PC-3 (cell line): ENCODE data around the gene EPHB2. TPM values are rescaled to one million over a fixed set of nuclear protein-coding genes. Genes with fewer than 3 reads are reported as not detected.

Experiments
- ATAC-seq: fragments of 200-7000 bp; cut with Tn5 transposase; 2 replicates; pipeline ENCODE4 v1.9.1; 2020; ENCODE audit warnings: mild to moderate bottlenecking, moderate library complexity
- BruUV-seq: library from RNA; stranded (reverse); fragments of 400-500 nt; replicated peaks from 2 replicates; lab custom pipeline; 2021; lab: Mats Ljungman, UMichigan
- CTCF ChIA-PET: fragments of 300-600 bp; sonication (Branson Sonifier 250); formaldehyde crosslinking; loops from one replicate; lab custom pipeline; 2022; ENCODE audit warnings: antibody characterized with exemption; lab: Charles Lee
- POLR2A ChIA-PET: fragments of 300-600 bp; sonication (Branson Sonifier 250); formaldehyde crosslinking; loops from one replicate; lab custom pipeline; 2022; ENCODE audit warnings: antibody characterized with exemption; ENCODE audit not compliant: unreplicated experiment; lab: Charles Lee
- DNase-seq: peaks from one replicate; pipeline ENCODE4 v3.0.0-alpha.2; 2015
- H2AFZ ChIP-seq: fragments of 300-600 bp; sonication (generic); 2 replicates; pipeline ENCODE4 v1.6.0; 2016; ENCODE audit warnings: antibody characterized with exemption, low read length
- H3F3A ChIP-seq: fragments of 300-600 bp; sonication (generic); one replicate; pipeline ENCODE4 v1.6.0; 2017; ENCODE audit warnings: antibody characterized with exemption, low read length, control low read depth, mild to moderate bottlenecking; ENCODE audit not compliant: unreplicated experiment
- H3K27ac ChIP-seq: fragments of 300-600 bp; sonication (generic); 2 replicates; pipeline ENCODE4 v1.5.1; 2016; ENCODE audit warnings: mild to moderate bottlenecking, low read length
- H3K27me3 ChIP-seq: fragments of 300-600 bp; sonication (generic); 2 replicates; pipeline ENCODE4 v1.6.1; 2016; ENCODE audit warnings: low read length, mixed read lengths
- H3K36me3 ChIP-seq: fragments of 300-600 bp; sonication (generic); 2 replicates; pipeline ENCODE4 v1.6.1; 2016; ENCODE audit warnings: low read depth, mixed run types, low read length, mixed read lengths
- H3K4me1 ChIP-seq: fragments of 300-600 bp; sonication (generic); 2 replicates; pipeline ENCODE4 v1.5.1; 2016; ENCODE audit warnings: low read length; ENCODE audit not compliant: insufficient read depth
- H3K4me2 ChIP-seq: fragments of 300-600 bp; sonication (generic); 2 replicates; pipeline ENCODE4 v1.6.0; 2016; ENCODE audit warnings: low read length
- H3K4me3 ChIP-seq: fragments of 300-600 bp; sonication (generic); 2 replicates; pipeline ENCODE4 v1.5.1; 2016; ENCODE audit warnings: mild to moderate bottlenecking, low read length, mixed read lengths
- H3K79me2 ChIP-seq: fragments of 300-600 bp; sonication (generic); 2 replicates; pipeline ENCODE4 v1.6.1; 2017; ENCODE audit warnings: low read length, mixed read lengths
- H3K9ac ChIP-seq: fragments of 300-600 bp; sonication (generic); 2 replicates; pipeline ENCODE4 v1.6.0; 2016; ENCODE audit warnings: mild to moderate bottlenecking, low read length
- H3K9me2 ChIP-seq: fragments of 300-600 bp; sonication (generic); replicated peaks from 2 replicates; pipeline ENCODE4 v1.6.1; 2016; ENCODE audit warnings: mixed run types, low read length, mixed read lengths
- H3K9me3 ChIP-seq: fragments of 300-600 bp; sonication (generic); 2 replicates; pipeline ENCODE4 v1.6.1; 2016; ENCODE audit warnings: low read length, mixed read lengths
- H4K20me1 ChIP-seq: fragments of 300-600 bp; sonication (generic); 2 replicates; pipeline ENCODE4 v1.6.1; 2016; ENCODE audit warnings: low read length, mixed read lengths
- CTCF ChIP-seq: fragments of 300-600 bp; sonication (generic); conservative IDR thresholded peaks from 2 replicates; pipeline ENCODE4 v1.5.1; 2017; ENCODE audit warnings: antibody characterized with exemption, low read depth, mild to moderate bottlenecking, low read length
- EZH2 ChIP-seq: fragments of 300-600 bp; sonication (generic); IDR thresholded peaks from one replicate; pipeline ENCODE4 v1.6.1; 2017; ENCODE audit warnings: antibody characterized with exemption, mild to moderate bottlenecking, low read length; ENCODE audit not compliant: unreplicated experiment
- EZH2phosphoT487 ChIP-seq: fragments of 300-600 bp; sonication (generic); IDR thresholded peaks from 2 replicates; pipeline ENCODE4 v1.6.1; 2018; ENCODE audit warnings: mild to moderate bottlenecking, antibody characterized with exemption, low read length, borderline replicate concordance
- intact Hi-C: fragments of 100-400 bp; cut with micrococcal nuclease; formaldehyde crosslinking; loops from 2 replicates; pipeline ENCODE4 v1.9.0; 2023
- total RNA-seq: library from RNA; depleted of rRNA; stranded (reverse); fragments of >200 nt; gene quantifications from 2 replicates; pipeline ENCODE4 v1.2.3, GENCODE V29; 2014

Gene EPHB2
- total RNA-seq, 1 experiment from 2014 or later, result 23.2 TPM

GRCh38 chr1:22778862-22779520 is 68.4 kb downstream of the EPHB2 start:
- DNase-seq, result no peak
- no peaks in the 10 kb centered on the region for H3K36me3 ChIP-seq
- H2AFZ ChIP-seq, result no peak overlapping the region
- H3K9me2 ChIP-seq, result no peaks in the 10 kb centered on the region
- H3K9ac ChIP-seq, result no peak overlapping the region
- peaks cover 3% of the 10 kb centered on the region; the same call in 1 of the 2 replicates for H3K4me1 ChIP-seq
- H3F3A ChIP-seq, result no peaks in the 10 kb centered on the region
- H3K27ac ChIP-seq, result no peak overlapping the region
- CTCF ChIA-PET, result no interaction called here
- POLR2A ChIA-PET, result no interaction called here
- no peak for ATAC-seq
- H3K4me3 ChIP-seq, result no peak overlapping the region
- H3K9me3 ChIP-seq, result no peaks in the 10 kb centered on the region
- no TSS peak for BruUV-seq
- TF ChIP-seq EZH2phosphoT487, result no peak
- no peak for TF ChIP-seq CTCF
- TF ChIP-seq EZH2, result no peak
- no peak overlapping the region for H3K4me2 ChIP-seq
- intact Hi-C loops, result no loop called here
- no peaks in the 10 kb centered on the region for H3K79me2 ChIP-seq
- H4K20me1 ChIP-seq, result no peaks in the 10 kb centered on the region
- no peaks in the 10 kb centered on the region for H3K27me3 ChIP-seq

GRCh38 chr1:22780696-22781095 is 70.1 kb downstream of the EPHB2 start:
- no peak overlapping the region for H3K4me2 ChIP-seq
- ChIA-PET CTCF (no interaction called here), POLR2A (no interaction called here)
- no peak overlapping the region for H3K27ac ChIP-seq
- H3K79me2 ChIP-seq, result no peaks in the 10 kb centered on the region
- no peaks in the 10 kb centered on the region for H4K20me1 ChIP-seq
- DNase-seq, result peak; percentile 39
- no peaks in the 10 kb centered on the region for H3K9me3 ChIP-seq
- TF ChIP-seq CTCF (no peak), EZH2phosphoT487 (no peak), EZH2 (no peak)
- intact Hi-C loops, result no loop called here
- BruUV-seq, result no TSS peak
- no peak overlapping the region for H2AFZ ChIP-seq
- H3K4me3 ChIP-seq, result no peak overlapping the region
- H3K9ac ChIP-seq, result no peak overlapping the region
- ATAC-seq, result no peak; the same call in 1 of the 2 replicates
- H3K36me3 ChIP-seq, result no peaks in the 10 kb centered on the region
- H3K4me1 ChIP-seq, result peaks cover 3% of the 10 kb centered on the region; the same call in 1 of the 2 replicates
- no peaks in the 10 kb centered on the region for H3F3A ChIP-seq
- H3K27me3 ChIP-seq, result no peaks in the 10 kb centered on the region
- H3K9me2 ChIP-seq, result no peaks in the 10 kb centered on the region

- no peaks in the 10 kb centered on the region for H3K9me3 ChIP-seq
- ATAC-seq, result no peak
- H3K4me1 ChIP-seq, result no peaks in the 10 kb centered on the region
- no TSS peak for BruUV-seq
- no peak overlapping the region for H3K4me3 ChIP-seq
- H2AFZ ChIP-seq, result no peak overlapping the region
- H3K4me2 ChIP-seq, result no peak overlapping the region
- H3F3A ChIP-seq, result no peaks in the 10 kb centered on the region
- H3K9me2 ChIP-seq, result no peaks in the 10 kb centered on the region
- CTCF ChIA-PET, result no interaction called here
- H3K36me3 ChIP-seq, result no peaks in the 10 kb centered on the region
- H3K27ac ChIP-seq, result no peak overlapping the region
- no peaks in the 10 kb centered on the region for H3K79me2 ChIP-seq
- H4K20me1 ChIP-seq, result no peaks in the 10 kb centered on the region
- H3K27me3 ChIP-seq, result no peaks in the 10 kb centered on the region
- DNase-seq, result no peak
- POLR2A ChIA-PET, result no interaction called here
- no peak overlapping the region for H3K9ac ChIP-seq
- TF ChIP-seq EZH2phosphoT487, result no peak
- no peak for TF ChIP-seq CTCF
- TF ChIP-seq EZH2, result no peak
- intact Hi-C loops, result no loop called here
Measured at GRCh38 chr1:22781483-22781882, 70.8 kb downstream of the EPHB2 start.
